ENCODE results near the gene VPS25.

GRCh38 chr17:42754782-42755181 is 18.5 kb upstream of the VPS25 start:
- TF ChIP-seq, protein P1, sequence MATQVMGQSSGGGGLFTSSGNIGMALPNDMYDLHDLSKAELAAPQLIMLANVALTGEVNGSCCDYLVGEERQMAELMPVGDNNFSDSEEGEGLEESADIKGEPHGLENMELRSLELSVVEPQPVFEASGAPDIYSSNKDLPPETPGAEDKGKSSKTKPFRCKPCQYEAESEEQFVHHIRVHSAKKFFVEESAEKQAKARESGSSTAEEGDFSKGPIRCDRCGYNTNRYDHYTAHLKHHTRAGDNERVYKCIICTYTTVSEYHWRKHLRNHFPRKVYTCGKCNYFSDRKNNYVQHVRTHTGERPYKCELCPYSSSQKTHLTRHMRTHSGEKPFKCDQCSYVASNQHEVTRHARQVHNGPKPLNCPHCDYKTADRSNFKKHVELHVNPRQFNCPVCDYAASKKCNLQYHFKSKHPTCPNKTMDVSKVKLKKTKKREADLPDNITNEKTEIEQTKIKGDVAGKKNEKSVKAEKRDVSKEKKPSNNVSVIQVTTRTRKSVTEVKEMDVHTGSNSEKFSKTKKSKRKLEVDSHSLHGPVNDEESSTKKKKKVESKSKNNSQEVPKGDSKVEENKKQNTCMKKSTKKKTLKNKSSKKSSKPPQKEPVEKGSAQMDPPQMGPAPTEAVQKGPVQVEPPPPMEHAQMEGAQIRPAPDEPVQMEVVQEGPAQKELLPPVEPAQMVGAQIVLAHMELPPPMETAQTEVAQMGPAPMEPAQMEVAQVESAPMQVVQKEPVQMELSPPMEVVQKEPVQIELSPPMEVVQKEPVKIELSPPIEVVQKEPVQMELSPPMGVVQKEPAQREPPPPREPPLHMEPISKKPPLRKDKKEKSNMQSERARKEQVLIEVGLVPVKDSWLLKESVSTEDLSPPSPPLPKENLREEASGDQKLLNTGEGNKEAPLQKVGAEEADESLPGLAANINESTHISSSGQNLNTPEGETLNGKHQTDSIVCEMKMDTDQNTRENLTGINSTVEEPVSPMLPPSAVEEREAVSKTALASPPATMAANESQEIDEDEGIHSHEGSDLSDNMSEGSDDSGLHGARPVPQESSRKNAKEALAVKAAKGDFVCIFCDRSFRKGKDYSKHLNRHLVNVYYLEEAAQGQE (IDR thresholded peaks at IDR 0.05; ENCODE audit: borderline replicate concordance) = no peak
- TF ChIP-seq, protein P2, sequence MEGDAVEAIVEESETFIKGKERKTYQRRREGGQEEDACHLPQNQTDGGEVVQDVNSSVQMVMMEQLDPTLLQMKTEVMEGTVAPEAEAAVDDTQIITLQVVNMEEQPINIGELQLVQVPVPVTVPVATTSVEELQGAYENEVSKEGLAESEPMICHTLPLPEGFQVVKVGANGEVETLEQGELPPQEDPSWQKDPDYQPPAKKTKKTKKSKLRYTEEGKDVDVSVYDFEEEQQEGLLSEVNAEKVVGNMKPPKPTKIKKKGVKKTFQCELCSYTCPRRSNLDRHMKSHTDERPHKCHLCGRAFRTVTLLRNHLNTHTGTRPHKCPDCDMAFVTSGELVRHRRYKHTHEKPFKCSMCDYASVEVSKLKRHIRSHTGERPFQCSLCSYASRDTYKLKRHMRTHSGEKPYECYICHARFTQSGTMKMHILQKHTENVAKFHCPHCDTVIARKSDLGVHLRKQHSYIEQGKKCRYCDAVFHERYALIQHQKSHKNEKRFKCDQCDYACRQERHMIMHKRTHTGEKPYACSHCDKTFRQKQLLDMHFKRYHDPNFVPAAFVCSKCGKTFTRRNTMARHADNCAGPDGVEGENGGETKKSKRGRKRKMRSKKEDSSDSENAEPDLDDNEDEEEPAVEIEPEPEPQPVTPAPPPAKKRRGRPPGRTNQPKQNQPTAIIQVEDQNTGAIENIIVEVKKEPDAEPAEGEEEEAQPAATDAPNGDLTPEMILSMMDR (IDR thresholded peaks at IDR 0.05; ENCODE audit: poor library complexity, severe bottlenecking) = no peak
- no peak for TF ChIP-seq EP300 (conservative IDR thresholded peaks at IDR 0.05; ENCODE audit: poor library complexity, severe bottlenecking)
